Rectal smooth muscle tissue (tissue), 1 donor: ENCODE data around the gene KRTAP4-7.
"Not testable (repeated sequence)": the region's sequence is repeated elsewhere in the genome, so short reads cannot be mapped to it uniquely, and the experiment has no call there.

Source experiments
- H3K27ac ChIP-seq: one replicate; pipeline ENCODE4 v1.7.0; 2013; ENCODE audit warnings: low read depth, low read length, inconsistent platforms
- H3K27me3 ChIP-seq: one replicate; pipeline ENCODE4 v1.7.0; 2013; ENCODE audit warnings: low read length; ENCODE audit not compliant: control insufficient read depth, insufficient read depth
- H3K36me3 ChIP-seq: one replicate; pipeline ENCODE4 v1.7.0; 2013; ENCODE audit warnings: low read length; ENCODE audit not compliant: control insufficient read depth, insufficient read depth
- H3K4me1 ChIP-seq: one replicate; pipeline ENCODE4 v1.7.0; 2013; ENCODE audit warnings: low read length; ENCODE audit not compliant: control insufficient read depth, insufficient read depth
- H3K4me3 ChIP-seq: one replicate; pipeline ENCODE4 v1.7.0; 2013; ENCODE audit warnings: low read length
- H3K9ac ChIP-seq: one replicate; pipeline ENCODE4 v1.7.0; 2013; ENCODE audit warnings: low read length

KRTAP4-7 gene

DNA sequence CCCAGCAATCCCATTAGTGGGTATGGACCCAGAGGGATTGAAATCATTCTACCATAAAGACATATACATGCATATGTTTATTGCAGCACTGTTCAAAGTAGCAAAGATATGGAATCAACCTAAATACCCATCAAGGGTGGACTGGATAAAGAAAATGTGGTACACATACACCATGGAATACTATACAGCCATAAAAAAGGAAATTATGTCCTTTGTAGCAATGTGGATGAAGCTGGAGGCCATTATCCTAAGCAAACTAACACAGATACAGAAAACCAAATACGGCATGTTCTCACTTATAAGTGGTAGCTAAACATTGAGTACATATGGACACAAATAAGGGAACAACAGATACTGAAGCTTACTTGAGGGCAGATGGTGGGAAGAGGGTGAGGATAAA, 26.4 kb upstream of the KRTAP4-7 start:
- H3K9ac ChIP-seq = no peak overlapping the region
- H3K4me1 ChIP-seq = no peaks in the 10 kb centered on the region
- no peaks in the 10 kb centered on the region for H3K36me3 ChIP-seq
- no peak overlapping the region for H3K4me3 ChIP-seq
- H3K27me3 ChIP-seq = peaks cover 3% of the 10 kb centered on the region
- H3K27ac ChIP-seq = no peak overlapping the region

DNA sequence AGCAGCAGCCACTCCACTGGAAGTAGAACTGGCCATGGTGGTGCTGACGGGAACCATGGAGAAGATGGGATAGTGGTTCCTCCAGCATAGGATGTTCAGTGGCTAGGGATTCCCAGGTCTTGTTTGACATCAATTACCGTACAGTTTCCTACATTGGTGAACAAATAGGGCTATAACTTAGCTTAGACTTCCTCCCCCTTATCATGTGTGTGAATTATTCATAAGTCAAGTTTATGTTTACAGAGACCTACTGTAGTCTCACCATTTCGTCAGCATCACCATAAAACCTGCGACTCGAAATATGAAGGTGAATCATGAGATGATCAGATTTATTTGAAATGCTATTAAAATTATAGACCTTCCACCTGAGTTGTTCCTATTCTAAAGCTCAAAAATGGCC, 25.2 kb upstream of the KRTAP4-7 start:
- no peaks in the 10 kb centered on the region for H3K4me1 ChIP-seq
- peaks cover 3% of the 10 kb centered on the region for H3K27me3 ChIP-seq
- H3K9ac ChIP-seq = no peak overlapping the region
- no peak overlapping the region for H3K27ac ChIP-seq
- no peaks in the 10 kb centered on the region for H3K36me3 ChIP-seq
- no peak overlapping the region for H3K4me3 ChIP-seq

- not testable (repeated sequence) for H3K36me3 ChIP-seq, H3K27me3 ChIP-seq, H3K4me1 ChIP-seq, H3K27ac ChIP-seq, H3K9ac ChIP-seq, H3K4me3 ChIP-seq
These were observed 24.5 kb upstream of the KRTAP4-7 start for GRCh38 chr17:41059276-41060051.

GRCh38 chr17:41060052-41060604, 23.8 kb upstream of the KRTAP4-7 start, which contains the start of gene KRTAP2-3:
KRTAP2-3 (minus strand) TSS chr17:41060114; CDS start chr17:41060050, 64 bp downstream.
- H3K4me1 ChIP-seq = no peaks in the 10 kb centered on the region
- no peaks in the 10 kb centered on the region for H3K36me3 ChIP-seq
- no peak within 1 kb of the TSS for H3K4me3 ChIP-seq
- H3K27me3 ChIP-seq = peaks cover 3% of the 10 kb centered on the region
- H3K27ac ChIP-seq = no peak within 1 kb of the TSS
- H3K9ac ChIP-seq = no peak within 1 kb of the TSS

DNA sequence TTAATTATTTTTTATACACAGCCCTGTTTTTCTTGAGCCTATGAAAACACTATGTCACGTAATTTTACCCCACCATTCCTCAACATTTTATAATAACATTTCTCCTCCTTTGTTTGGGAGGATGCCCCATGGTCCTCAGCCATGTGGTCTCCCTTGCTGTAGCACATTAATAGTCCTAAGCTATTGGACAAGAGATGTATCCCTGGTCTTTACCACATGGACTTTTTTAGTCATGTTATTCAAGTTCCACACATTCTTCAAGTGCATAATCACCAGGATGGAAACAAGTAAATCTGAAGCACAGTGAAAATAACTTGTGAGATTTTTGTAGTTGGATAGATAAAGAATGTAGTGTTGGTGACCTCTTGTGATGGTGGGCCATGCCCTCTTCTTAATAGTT, 22.0 kb upstream of the KRTAP4-7 start:
- Histone ChIP-seq H3K9ac (no peak overlapping the region), H3K36me3 (no peaks in the 10 kb centered on the region), H3K27me3 (peaks cover 3% of the 10 kb centered on the region), H3K27ac (no peak overlapping the region), H3K4me3 (no peak overlapping the region), H3K4me1 (no peaks in the 10 kb centered on the region)

DNA sequence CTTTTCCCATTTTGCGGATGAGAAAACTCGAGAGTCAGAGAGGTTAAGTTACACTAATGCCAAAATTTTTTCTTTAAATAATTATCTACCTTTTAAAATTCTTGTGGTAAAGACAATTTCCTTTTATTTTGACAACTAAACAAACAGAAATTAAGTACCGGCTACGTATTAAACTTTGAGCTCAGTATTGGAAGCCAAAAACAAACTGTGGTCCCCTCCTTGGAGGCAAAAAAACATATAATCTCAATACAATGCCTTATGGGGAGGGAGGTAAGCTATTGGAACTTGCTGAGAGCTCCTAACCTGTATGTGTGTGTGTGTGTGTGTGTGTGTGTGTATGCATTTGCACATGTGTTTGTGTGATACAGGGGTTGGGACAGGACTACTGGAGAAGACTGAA, 20.5 kb upstream of the KRTAP4-7 start:
- Histone ChIP-seq H3K27me3 (peaks cover 3% of the 10 kb centered on the region), H3K9ac (no peak overlapping the region), H3K4me1 (no peaks in the 10 kb centered on the region), H3K4me3 (no peak overlapping the region), H3K27ac (no peak overlapping the region), H3K36me3 (no peaks in the 10 kb centered on the region)

GRCh38 chr17:41064301-41064700, 19.6 kb upstream of the KRTAP4-7 start:
- Histone ChIP-seq H3K27ac (no peak overlapping the region), H3K9ac (no peak overlapping the region), H3K27me3 (peaks cover 2% of the 10 kb centered on the region), H3K36me3 (no peaks in the 10 kb centered on the region), H3K4me1 (no peaks in the 10 kb centered on the region), H3K4me3 (no peak overlapping the region)

DNA sequence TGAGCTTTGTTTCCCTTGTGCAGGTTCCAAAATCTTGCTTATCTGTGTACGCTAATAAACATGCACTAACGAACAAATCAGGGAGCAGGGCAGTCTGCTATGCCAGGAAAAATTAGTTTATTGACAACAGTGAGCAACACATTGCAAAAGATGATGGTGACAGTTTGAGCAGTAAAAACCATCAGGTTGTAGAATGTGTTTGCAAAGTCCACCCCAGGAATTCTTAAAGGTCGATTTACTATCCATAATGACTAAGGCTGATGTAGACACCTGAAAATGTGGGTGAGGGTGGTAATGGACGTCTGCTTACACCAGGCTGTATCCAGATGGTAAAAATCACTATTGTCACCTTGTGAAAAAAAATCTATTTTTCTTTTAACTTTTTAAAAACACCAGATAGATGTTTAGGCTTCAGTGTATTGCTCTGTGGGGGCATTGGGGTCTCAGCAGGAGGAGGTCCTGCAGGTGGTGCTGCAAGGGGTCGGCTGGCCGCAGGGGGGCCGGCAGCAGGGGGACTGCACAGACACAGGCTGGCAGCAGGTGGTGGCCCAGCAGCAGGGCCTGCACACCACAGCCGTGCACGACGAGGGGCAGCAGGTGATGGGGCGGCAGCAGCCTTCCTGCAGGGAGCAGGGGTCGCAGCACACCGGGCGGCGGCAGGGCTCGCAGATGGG, 18.8 kb upstream of the KRTAP4-7 start:
- H3K4me1 ChIP-seq, H3K9ac ChIP-seq, H3K36me3 ChIP-seq, H3K27me3 ChIP-seq, H3K4me3 ChIP-seq, H3K27ac ChIP-seq: not testable (repeated sequence)

DNA sequence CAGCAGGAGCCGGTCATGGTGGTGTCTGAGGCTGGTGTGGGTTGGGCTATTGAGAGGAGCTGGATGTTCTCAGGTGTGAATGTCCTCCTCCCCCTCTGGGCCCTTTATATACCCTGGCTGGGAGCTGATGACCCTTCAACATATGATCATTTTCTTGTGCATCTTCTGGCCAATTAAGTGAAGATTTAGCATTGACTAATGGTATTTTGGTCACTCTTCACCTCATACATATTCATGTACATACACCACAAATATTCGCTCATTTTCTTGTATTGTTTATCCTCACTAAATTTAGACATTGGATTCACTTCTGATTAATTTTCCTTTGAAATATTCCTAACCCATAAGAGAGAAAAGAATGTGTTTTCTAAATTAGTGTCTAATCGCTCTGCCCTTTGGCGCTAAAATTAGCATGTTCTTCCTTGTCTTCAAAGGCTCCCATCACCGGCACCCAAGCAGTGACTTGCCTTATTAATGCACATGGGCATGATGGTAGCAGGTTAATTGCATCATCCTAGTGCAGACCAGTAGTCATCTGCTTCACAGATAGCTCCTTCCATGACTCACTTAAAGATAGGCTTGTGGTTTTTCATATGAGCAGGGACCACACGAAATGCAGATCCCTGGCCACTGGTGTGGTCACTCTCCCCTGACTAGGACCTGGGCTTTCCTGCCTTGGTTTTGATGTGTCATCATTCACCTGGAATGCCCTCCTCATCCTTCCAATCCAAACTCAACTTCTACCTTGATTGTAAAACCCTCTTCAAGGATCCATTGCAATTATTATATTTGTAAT, 17.9 kb upstream of the KRTAP4-7 start, which contains the start of gene KRTAP2-4:
Gene KRTAP2-4, minus strand, starts transcription at position 51 of the 796 bp plus-strand sequence. Its CDS starts 34 bp downstream, at position 17.
- Histone ChIP-seq H3K4me3 (no peak within 1 kb of the TSS), H3K27me3 (no peaks in the 10 kb centered on the region), H3K36me3 (no peaks in the 10 kb centered on the region), H3K4me1 (no peaks in the 10 kb centered on the region), H3K27ac (no peak within 1 kb of the TSS), H3K9ac (no peak within 1 kb of the TSS)

DNA sequence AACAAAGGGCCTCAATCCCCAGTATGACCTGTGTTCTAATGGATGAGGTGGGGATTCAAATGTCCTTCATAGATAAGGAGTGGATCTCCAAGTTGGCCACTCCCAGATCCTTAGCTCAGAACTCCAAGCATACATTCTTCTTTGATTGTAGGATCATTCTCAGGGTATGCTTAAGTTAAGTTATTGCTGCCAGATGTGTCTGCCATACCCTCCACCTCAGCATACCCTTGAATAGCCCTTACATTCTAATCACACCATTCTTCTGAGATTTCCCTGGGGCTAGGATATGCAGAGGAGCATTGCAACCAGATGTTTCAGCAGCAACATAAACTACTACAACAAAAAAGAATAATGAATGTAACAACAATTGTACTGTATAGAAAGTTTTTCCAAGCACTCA, 16.7 kb upstream of the KRTAP4-7 start:
- Histone ChIP-seq H3K27ac (no peak overlapping the region), H3K9ac (no peak overlapping the region), H3K4me1 (no peaks in the 10 kb centered on the region), H3K27me3 (no peaks in the 10 kb centered on the region), H3K4me3 (no peak overlapping the region), H3K36me3 (no peaks in the 10 kb centered on the region)

DNA sequence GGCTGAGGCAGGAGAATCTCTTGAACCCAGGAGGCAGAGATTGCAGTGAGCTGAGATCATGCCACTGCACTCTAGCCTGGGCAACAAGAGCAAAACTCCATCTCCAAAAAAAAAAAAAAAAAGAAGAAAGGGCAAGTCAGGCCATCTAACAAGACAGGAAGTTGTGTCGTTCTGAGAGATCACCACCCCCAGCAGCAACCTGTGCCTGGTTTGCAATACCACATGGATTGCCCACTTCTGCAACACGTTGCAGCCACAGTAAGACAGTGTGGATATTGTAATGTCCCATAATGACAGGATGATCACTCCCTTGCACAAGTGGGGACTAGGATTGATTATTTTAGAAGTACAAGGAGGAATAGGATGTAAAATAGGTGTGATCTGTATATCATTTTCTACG, 14.9 kb upstream of the KRTAP4-7 start:
- H3K4me3 ChIP-seq = no peak overlapping the region
- H3K27me3 ChIP-seq = no peaks in the 10 kb centered on the region
- no peak overlapping the region for H3K9ac ChIP-seq
- no peaks in the 10 kb centered on the region for H3K4me1 ChIP-seq
- no peak overlapping the region for H3K27ac ChIP-seq
- no peaks in the 10 kb centered on the region for H3K36me3 ChIP-seq
